EL (cell line): Measurements from ENCODE around the gene MUS81.
"Not testable (repeated sequence)": the region's sequence is repeated elsewhere in the genome, so short reads cannot be mapped to it uniquely, and the experiment has no call there.

Experiments used
- DNase-seq: peaks from one replicate; pipeline ENCODE4 v3.0.0-alpha.2; 2016

The MUS81 gene

DNA sequence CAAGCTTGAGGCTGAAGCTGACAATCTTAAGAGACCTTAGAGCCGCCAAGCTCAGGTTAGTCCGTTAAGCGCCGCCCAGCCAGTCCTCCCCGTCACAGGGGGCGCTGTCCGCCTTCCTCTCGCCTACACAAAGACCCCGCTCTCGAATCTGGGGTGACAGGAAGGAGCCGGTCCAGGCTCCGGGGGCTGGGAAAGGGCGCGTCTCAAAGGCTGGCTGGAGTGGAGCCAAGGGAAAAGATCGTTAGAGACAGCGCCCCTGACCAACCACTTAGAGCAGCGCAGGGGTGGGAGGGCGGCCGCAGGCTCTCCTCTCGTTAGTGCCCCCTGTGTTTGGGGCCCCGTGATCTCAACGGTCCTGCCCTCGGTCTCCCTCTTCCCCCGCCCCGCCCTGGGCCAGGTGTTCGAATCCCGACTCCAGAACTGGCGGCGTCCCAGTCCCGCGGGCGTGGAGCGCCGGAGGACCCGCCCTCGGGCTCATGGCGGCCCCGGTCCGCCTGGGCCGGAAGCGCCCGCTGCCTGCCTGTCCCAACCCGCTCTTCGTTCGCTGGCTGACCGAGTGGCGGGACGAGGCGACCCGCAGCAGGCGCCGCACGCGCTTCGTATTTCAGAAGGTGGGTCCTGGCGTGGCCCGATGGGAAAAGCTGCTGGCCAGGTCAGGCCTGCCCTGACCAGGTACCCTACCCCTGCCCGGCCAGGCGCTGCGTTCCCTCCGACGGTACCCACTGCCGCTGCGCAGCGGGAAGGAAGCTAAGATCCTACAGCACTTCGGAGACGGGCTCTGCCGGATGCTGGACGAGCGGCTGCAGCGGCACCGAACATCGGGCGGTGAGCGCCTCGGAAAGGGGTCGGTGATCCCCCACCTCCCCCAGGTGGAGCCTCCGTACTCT, at the start of gene MUS81:
TSS of gene MUS81 (plus strand) at position 156 of the 887 bp plus-strand sequence. CDS start at position 477, 321 bp downstream.
- peak; percentile 99 for DNase-seq

DNA sequence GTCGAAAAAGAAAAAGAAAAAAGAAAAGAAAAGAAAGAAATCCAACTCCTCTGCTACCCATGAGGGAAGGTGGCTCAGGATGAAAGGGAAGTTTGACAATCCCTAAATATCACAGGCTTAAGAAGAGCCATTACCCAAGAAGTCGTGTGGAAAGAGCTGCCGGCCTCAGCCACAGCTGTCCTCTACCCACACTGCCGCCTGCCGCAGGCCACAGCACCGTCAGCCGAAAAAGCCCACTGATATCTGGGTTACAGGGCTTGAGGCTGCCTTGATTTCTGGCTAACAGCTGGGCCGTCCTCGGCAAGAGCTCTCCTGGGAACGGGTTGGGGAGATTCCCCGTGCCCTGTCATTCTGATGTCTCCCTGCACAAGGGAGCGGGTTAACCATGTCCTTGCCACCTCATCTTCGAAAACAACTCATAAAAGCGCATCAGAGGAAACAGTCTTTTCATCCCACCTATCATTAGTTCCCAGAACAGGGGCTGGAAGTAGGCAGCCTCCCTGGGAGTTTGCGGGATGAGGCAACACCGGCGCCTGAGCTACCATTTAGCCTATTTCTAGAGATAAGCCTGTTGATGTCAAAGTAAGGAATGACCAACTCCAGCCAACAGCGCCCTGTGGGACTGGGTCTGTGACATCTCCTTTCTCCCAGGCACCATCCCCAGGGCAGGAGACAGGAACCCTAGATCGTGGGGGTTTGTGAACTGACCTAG, 48.3 kb upstream of the MUS81 start:
- no peak for DNase-seq

DNA sequence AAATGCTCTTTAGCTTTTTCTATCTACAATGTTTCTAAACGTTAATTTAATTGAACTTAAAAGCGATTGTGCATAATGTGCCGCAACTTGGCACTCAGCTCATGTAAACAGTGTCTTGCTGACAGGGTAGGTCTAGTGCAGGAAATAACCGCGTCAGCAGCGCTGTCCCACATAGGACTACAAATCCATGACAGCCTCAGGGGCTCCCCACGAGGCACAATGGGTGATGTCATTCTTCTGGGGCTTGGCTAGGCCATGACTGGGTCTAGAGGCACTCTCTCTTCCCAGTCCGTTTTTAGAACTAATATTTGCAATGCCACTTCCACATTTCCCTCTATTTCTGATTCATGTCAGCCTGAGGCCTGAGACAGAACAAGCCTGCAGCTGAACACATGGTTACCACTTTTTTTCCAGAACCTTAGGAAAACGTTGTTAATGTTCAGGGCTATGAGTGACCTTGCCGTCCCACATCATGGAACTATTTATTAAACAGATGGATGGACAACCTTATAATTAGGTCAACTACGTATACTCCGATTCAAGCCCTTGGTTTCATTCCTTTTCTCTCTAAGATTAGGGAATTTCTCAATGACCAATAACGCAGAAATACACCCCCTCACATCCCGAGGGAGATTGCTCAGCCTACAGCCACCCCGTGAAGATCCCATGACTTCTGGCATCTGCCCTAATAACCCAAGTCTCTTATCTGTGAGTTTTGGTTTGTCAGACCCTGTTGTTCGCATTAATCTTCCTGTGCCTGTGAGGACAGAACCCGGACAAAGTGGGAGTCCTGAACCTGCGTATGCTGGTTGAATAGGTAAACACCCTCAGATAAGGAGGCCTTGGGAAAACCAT, 45.9 kb upstream of the MUS81 start:
- peak; percentile 17 for DNase-seq

DNA sequence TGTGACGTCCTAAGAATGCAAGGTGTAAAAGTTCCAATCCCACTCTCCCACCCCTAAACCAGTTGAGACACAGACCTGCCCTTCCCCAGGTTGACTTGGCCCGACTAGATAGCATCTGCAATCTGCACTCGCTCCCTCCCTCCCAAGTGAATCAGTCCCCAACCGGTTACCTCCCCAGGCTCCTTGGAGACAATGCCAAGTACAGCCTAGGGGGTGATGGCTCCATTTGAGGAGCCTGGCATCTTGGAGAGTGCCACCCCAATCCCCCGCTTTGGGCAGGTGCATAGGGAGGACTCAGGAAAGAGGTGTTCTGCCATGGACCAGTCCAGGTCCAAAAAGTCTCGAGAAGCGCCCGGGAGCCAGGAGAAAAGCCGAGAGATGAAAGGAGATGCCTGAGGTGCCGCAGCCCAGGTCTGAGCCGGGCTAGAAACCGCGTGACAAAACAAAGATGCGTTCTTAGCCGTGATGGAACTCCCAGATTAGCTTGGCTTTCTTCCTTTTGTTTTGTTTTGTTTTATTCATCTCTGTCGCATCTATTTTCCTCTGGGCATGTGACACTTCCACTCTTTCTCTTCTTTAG, 45.2 kb upstream of the MUS81 start:
- DNase-seq = no peak

DNA sequence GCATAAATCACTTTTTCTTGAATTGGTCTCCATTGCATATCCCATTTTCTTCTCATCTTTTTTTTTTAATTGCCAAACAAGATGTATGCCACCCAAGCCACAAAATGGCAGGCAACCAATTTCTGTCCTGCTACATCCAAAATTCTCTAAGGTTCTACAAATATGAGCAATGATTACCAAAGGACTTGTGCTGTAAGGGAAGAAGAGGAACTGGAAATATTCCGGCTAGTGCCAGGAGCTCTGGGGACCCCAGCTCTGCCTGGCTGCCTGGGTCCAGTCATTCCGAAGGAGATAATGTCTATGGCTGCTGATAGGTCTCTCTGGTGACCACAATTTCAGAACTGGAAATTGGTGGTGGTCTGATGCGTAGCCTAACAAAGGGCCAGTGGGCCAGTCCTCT, 43.5 kb upstream of the MUS81 start:
- DNase-seq = no peak

DNA sequence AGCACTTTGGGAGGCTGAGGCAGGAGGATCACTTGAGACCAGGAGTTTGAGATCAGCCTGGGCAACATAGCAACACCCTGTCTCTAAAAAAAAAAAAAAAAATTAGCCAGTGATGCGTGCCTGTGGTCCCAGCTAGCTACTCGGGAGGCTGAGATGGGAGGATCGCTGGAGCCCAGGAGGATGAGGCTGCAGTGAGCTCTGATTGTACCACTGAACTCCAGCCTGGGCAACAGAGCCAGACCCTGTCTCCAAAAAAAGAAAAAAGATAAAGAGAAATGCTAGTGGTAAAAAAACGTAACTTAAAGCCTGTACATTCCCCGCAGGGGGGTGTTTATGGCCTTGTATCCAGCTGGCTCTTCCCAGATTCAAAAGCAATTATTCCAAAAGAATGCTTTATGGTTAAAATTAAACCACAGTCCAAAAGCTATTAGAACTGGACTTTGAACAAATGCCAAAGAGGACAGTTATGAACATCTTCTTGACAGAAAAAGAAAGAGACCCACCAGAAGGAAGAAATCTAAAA, 42.9 kb upstream of the MUS81 start:
- no peak for DNase-seq

- peak; percentile 82 for DNase-seq
Observed at GRCh38 chr11:65817835-65818680, 42.2 kb upstream of the MUS81 start.

DNA sequence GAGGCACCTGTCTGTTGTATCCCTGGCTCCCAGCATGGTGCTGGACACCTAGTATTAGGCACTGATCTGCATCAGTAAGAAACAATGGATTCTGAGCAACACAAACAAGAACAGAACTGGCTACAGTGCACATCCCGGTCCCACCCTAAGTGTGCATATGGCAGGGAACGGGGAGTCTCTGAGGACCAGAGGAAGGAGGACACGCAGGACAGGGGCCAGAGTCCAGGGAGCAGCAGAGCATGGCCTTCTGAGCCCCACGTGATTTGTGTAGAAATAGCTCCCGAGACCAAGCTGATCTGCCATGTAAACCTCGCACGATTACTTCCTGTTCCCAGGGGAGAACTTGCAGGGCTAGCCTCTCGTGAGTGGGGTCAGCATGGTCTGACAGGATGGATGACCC, 39.1 kb upstream of the MUS81 start:
- DNase-seq = no peak

- DNase-seq = no peak
Observed at GRCh38 chr11:65822776-65823528, 37.3 kb upstream of the MUS81 start.

GRCh38 chr11:65826984-65827735, 33.1 kb upstream of the MUS81 start:
- DNase-seq = no peak

DNA sequence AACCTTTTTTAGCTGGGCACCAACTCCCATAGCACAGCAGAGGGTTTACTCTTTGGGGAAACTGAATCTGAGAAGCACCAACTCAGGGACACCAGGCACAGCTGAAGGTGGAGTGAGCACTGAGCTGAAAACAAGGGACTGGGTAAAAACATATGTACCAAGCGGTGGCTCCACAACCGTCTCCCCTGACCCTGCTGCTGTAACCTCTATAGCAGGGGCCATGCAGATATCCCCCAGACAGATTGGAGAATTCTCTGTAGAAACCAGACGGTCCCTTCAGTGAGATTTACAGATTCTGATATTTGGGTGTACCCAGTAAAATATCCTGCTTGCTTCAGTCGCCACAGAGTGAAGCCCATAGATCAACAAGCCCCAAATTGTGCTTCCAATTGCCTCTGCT, 30.8 kb upstream of the MUS81 start:
- DNase-seq = no peak

- not testable (repeated sequence) for DNase-seq
Observed at GRCh38 chr11:65832231-65832630, 28.0 kb upstream of the MUS81 start.

GRCh38 chr11:65833297-65834030, 26.8 kb upstream of the MUS81 start, which contains the start of gene SNX32:
Gene SNX32 (plus strand): TSS chr11:65833963. CDS start chr11:65834066, 103 bp downstream.
- peak; percentile 90 for DNase-seq

- no peak for DNase-seq
Observed at GRCh38 chr11:65834202-65834601, 26.0 kb upstream of the MUS81 start.

DNA sequence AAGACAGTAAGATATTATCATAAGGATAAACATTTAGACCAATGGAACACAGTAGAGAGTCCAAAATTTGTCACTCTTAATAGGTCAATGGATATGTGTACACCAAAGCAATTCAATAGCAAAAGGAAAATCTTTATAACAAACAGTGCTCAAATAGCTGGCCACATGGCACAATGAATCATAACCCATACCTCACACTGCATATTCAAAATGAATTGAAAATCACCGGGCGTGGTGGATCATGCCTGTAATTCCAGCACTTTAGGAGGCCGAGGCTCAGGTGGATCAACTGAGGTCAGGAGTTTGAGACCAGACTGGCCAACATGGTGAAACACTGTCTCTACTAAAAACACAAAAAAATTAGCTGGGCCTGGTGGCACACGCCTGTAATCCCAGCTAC, 18.1 kb upstream of the MUS81 start:
- DNase-seq = no peak

GRCh38 chr11:65843811-65844210, 16.4 kb upstream of the MUS81 start:
- DNase-seq = no peak

DNA sequence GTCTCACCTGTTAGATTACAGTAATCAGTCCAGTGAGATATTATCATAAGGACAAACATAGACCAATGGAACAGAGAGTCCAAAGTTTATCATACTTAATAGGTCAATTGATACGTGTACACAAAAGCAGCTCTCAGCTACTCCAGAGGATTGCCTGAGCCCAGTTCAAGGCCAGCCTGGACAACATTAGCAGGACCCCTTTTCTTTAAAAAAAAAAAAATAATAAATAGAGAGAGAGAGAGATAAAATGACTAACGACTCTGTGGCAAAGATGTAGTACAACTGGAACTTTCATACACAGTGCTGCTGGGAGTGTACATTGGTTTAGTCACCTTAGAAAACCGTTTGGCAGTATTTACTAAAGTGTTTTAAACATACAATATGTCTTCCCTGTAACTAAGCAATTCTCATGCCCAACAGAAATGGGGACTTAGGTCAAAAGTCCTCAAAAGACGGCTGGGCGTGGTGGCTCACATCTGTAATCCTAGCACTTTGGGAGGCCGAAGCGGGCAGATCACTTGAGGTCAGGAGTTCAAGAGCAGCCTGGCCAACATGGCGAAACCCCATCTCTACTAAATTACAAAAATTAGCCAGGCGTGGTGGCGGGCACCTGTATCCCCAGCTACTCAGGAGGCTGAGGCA, 15.9 kb upstream of the MUS81 start:
- DNase-seq = no peak

DNA sequence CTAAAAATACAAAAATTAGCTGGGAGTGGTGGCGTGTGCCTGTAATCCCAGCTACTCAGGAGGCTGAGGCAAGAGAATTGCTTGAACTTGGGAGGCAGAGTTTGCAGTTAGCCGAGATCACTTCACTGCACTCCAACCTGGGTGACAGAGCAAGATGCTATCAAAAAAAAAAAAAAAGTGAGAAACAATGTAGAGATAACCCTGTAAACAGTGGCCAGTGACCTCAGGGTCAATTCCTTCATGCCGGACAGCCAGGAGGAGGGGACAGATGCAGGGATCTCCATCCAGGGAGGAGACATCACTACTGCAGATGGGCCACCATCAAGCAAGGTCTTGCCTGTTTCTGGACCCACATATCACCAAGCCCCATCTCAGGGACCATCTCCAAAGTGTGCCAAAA, 12.5 kb upstream of the MUS81 start:
- no peak for DNase-seq

DNA sequence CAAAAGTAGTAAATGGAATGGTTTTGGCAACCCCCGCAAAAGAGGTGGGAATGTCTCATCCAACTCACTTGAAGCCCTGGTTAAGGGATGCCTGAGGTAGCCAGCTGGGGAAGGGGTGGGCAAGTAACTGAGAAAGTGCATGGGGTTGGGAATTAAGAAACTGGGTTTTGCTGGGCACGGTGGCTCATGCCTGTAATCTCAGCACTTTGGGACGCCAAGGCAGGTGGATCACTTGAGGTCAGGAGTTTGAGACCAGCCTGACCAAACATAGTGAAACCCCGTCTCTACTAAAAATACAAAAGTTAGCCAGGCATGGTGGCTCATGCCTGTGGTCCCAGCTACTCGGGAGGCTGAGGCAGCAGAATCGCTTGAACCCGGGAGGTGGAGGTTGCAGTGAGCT, 11.5 kb upstream of the MUS81 start:
- peak; percentile 9 for DNase-seq
